Measurements from ENCODE around the gene SLF2.
A peak's percentile ranks its signal among the peaks of the same experiment; 100 is the strongest.

The SLF2 gene

DNA sequence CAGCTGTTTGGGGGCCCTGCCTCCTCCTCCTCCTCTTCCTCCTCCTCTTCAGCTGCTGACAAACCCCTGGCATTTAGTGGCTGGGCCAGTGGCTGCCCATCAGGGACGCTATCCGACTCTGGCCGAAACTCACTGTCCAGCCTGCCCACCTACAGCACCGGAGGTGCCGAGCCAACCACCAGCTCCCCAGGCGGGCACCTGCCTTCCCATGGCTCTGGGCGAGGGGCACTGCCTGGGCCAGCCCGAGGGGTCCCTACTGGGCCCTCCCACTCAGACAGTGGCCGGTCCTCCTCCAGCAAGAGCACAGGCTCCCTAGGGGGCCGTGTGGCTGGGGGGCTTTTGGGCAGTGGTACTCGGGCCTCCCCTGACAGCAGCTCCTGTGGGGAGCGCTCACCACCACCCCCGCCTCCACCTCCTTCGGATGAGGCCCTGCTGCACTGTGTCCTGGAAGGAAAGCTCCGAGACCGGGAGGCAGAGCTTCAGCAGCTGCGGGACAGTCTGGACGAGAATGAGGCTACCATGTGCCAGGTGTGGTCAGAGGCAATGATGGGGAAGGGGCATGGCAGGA is 91.0 kb downstream of the SLF2 start:
- DNase-seq: no peak

DNA sequence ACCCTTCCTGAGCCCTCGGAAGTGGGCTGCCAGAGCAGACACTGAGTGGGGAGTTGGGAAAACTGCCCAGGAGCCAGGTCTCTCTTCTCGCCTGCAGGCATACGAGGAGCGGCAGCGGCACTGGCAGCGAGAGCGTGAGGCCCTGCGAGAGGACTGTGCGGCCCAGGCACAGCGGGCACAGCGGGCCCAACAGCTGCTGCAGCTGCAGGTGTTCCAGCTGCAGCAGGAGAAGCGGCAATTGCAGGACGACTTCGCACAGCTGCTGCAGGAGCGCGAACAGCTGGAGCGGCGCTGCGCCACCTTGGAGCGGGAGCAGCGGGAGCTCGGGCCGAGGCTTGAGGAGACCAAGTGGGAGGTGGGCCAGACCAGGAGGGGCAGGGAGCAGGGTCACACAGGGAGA is 92.6 kb downstream of the SLF2 start:
- DNase-seq: no peak

DNA sequence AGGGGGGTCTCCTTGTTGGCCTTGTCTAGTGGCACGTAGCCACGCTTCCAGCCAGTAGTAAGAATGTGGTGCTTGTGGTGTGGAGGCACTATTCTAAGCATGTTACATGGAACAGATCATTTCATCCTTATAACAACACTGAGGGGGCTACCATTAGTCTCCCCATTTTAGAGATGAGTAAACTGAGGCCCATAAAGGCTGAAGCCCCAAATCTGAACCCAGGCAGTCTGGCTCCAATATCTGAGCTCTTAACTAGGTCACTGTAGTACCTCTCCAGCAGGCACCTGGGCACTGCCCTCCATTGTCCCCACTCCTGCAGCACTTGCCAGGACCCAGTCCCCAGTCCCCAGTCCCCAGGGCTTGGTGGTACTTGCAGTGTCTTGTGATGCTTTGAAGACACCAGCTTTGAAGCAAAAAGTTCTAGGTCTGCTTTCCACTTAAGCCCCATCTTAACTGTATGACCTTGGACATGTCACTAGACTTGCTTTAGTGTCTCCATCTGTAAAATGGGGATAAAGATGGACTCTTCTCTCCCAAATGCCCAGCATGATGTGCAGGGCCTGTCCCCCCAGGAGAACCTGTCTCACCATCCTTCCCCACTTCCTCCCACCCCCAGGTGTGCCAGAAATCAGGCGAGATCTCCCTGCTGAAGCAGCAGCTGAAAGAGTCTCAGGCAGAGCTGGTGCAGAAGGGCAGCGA is 93.3 kb downstream of the SLF2 start:
- no peak for DNase-seq

DNA sequence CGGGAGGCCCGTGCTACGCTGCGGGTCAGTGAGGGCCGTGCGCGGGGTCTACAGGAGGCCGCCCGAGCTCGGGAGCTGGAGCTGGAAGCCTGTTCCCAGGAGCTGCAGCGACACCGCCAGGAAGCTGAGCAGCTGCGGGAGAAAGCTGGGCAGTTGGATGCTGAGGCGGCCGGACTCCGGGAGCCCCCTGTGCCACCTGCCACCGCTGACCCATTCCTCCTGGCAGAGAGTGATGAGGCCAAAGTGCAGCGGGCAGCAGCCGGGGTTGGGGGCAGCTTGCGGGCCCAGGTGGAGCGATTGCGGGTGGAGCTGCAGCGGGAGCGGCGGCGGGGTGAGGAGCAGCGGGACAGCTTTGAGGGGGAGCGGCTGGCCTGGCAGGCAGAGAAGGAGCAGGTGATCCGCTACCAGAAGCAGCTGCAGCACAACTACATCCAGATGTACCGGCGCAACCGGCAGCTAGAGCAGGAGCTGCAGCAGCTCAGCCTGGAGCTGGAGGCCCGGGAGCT is 93.9 kb downstream of the SLF2 start:
- no peak for DNase-seq

DNA sequence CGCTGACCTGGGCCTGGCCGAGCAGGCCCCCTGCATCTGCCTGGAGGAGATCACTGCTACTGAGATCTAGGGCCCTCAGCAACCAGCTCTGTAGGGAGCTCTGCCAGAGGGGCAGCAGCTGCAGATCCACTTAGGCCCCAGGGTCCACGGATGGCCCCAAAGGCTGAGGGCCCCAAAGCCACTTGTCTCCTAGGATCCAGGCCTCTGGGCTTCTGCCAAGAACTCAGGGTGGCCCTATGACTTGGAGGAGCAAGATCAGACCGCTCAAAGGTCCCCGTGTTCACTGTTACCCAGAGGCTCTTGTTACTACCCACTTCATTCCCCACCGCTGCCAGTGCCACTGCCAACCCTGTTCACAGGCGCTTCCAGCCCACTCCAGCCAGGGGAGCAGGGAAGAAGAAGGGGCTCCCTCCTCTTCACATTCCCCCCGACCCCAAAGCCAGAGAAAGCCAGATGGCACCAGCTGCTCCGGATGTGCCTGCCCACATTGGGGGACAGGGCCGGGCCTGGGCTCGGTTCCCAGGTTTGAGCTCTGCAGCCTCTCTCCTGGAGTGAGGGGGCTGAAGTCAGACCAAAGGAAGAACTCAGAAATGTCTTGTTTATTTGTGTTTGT is 94.4 kb downstream of the SLF2 start:
- DNase-seq: no peak

DNA sequence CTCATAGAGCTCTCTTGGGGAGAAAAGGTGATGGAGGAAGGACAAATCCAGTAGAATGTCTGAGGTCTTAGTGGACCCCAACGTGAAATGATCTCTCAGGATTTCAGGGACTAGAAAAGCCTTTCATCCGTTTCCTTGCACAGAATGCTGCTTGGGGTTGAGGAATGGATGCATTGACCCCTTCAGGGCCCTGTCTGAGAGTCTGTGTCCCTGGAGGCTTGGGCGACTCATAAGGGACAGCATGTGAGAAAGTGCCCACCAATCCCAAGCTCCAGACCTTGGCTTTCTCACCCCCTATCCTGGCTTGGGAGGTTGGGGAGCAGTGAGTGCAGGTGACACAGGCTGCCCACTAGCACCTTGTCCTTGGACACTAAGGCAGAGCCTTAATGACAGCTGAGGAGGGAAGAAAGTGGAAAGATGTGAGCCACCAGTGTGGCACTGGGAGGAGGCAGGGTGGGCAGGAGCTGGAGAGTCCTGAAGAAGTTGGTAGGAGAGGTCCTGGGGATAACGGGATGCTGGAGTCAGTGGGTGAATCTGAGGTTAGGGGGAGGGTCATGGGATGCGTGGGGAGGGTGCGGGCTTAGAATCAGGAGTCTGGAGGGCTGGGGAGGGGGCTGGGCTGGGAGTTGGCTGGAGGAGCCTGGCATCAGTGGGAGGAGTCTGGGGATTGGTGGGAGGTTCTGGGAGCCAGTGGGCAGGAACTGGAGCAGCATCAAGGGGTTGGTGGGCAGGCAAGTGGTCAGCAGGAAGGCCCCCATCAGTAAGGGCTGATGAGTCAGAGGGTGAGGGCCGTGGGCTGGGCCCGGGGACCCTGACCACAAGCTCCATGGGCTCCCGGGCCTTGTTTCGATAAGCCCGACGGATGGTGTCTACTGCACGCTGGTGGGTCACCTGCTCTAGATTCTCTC is 95.4 kb downstream of the SLF2 start:
- no peak for DNase-seq

DNA sequence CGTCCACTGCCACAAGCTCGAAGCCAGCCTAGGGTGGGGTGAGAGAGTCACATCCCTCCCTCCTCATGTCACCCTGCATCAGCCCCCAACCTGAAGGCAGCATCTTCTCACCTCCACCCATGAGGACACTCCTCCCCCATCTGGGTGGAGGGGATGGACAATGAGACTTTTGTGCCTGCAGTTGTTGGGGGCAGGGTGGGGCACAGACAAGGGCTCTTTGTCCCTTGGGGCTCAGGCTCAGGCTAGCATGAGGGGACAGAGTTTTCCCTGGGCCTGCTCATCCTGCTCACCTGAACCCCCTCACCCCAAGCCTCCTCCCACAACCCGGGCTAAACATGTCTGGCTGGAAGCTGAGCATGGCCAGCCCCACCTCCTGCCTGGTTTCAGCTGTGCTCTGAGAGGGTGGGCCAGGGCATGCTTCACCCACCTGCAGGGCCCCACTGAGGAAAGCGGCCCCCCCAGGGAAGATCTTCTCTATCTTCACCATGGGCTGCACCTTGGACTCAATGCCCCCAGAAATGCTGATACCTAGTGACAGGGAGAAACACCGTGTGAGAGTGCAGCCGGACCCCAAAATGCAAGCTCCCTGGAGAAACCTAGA is 96.2 kb downstream of the SLF2 start:
- no peak for DNase-seq

DNA sequence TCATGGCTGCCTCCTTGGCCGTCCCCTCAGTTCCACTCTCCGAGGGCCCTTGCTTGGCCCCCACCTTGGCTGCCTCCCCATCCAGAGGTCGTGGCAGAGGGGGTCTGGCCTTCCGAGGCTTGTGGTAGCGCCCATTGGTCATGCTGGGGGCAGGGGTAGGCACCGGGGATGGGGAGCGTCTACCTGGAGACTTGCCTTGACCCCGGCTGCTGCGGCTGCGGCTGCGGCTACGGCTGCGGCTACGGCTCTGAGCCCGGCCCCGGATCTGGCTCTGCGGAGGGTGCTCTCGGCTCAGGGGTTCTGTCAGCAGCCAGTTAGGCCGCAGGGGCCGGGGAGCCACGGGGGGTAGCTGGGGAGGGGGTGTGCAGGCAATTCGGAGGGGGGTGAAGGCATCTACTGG is 97.6 kb downstream of the SLF2 start:
- DNase-seq: no peak

DNA sequence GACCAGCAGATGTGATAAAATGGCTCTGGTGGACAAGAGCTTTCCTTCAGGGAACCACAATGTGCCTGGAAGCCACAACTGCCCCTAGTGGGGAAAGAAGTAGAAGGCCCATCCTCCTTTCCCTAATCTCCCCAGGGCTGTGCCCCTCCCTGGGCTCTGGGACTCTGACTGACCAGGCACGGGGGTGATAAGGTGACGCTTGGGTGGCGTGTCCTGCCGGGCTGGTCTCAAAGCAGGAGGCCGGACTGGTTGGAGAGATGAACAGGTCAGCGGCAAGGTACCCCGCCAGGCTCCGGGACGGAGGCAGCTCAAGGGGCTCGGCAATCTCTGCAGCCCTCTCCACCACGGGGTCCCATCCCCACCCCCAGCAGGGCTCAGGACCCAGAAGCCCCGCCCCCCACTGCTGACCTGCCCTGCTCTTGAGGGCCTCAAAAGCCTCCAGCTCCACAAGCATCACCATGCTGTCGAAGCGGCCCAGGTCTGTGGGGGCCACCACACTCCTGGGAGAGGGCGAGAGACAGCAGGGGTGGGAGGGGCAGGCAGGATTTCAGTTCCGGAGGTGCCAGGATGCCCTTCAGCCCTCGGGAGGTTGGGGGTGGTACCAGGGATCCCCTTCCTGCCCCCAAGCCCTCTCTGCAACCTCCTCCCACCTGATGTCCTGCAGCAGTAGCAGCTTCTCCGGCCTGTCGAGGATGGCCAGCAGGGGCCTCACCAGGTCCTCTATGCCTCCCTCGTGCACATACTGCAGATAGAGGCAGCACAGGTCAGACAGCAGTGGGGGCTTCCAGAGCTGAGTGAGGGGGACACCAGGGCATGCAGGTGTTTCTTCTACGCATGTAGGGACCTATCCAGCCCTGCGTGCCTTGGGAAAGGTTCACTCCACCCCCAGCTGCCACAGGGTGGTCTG is 99.0 kb downstream of the SLF2 start:
- DNase-seq: no peak

DNA sequence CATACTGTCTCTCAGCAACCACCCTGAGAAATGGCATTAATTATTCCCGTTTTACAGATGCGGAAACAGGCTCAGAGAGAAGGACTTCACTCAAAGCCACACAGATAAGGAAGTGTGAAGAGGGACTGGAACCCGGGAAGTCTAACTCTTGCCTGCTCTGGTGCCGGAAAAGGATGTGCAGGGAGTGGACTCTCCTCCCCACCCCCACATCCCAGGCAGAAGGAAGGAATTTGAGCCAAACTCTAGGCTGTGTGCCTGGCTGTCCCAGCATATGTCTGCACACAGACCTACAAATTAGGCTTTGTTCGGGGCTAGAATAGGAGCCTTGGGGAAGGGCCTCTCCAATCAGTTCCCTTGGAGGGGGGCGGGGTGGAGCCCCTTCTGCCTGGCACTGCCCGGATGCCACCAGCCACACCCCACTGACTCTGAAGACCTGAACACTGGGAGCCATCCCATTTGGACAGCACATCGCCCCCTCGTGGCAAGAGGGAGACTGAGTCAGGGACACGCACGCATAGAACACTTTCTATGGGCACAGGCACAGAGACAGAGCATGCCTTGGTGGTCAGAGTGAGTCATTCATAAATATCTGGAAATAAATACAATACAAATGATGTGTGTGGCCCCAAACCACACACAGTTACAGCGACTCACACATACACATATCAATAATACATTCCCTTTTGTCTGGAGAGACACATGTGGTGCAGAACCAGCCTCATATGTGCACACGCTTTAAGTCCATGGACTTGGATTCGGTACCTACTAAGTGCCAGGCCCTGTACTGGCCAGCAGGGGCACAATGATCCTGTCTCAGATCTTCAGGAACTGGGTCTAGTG is 100.0 kb downstream of the SLF2 start:
- peak; percentile 91 for DNase-seq

DNA sequence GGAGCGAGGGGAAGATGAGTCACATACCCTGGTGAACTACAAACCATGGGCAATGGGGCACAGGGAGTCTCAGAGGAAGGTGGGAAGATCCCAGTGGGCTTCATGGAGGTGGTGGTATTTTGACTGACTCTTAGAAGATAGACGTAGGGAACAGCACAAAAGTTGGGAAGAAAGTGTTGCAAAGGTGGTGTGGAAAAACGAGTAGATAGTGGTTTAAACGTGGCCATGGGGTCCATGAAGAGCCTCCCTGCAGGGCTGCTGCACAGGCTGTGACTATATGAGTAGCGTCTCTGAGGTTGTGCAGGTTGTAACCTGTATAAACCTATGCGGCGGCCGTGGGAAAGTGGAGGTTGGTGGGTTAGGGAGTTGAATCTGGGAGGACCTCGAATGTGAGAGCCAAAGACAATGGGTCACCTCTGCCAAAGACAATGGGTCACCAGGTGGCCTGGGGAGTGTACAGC is 100.6 kb downstream of the SLF2 start:
- DNase-seq: no peak

DNA sequence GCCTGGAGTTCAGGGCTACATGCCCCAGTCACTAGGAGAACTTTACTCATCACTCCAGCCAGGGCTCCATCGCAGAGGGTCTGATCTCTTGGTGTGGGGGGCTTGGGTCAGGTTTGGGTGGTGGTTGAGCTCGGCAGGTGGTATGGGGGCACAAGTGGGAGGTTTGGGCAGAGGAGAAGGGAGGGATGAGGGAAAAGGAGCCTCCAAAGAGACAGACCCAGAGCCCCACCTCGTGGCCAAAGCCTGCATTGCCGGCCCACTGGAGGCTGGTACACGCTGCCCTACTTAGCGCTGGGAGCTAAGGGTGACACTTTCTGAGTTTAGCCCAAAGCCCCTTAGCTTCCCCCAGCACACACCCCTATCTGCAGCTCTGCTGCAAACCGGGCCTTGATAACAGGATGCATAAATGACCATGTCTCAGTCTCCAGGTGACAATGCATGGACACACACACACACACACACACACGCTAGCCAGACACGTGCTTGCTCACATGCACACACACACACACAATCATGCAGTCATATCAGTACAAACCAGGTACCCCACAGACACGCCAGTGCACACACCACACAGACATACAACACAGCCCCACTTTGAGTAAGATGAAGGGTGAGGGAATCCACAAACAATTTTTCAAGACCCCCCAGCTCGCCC is 101.6 kb downstream of the SLF2 start:
- peak; percentile 51 for DNase-seq

Measured in amniotic stem cell (primary cell).